HG02610 (cell line): ENCODE measurements around the gene MSLN.

Source experiments
- ATAC-seq: cut with Tn5 transposase; IDR thresholded peaks from one replicate; pipeline ENCODE4 v1.9.1; 2021; ENCODE audit warnings: mild to moderate bottlenecking, moderate library complexity; ENCODE audit not compliant: unreplicated experiment

The MSLN gene

GRCh38 chr16:801584-802363 lies 41.2 kb downstream of the MSLN start:
- ATAC-seq, result no peak

- no peak for ATAC-seq
Observed at GRCh38 chr16:802461-802860, 41.9 kb downstream of the MSLN start.

GRCh38 chr16:802914-803753 lies 42.6 kb downstream of the MSLN start:
- ATAC-seq, result no peak

- no peak for ATAC-seq
Observed at GRCh38 chr16:803754-804080, 43.2 kb downstream of the MSLN start.

- no peak for ATAC-seq
Observed at GRCh38 chr16:804193-805048, 43.9 kb downstream of the MSLN start.

GRCh38 chr16:805474-805873 lies 44.9 kb downstream of the MSLN start:
- no peak for ATAC-seq

GRCh38 chr16:807347-808084 lies 47.0 kb downstream of the MSLN start:
- peak; percentile 83 for ATAC-seq

- ATAC-seq, result no peak
Observed at GRCh38 chr16:808085-808386, 47.5 kb downstream of the MSLN start.

- no peak for ATAC-seq
Observed at GRCh38 chr16:813204-813915, 52.8 kb downstream of the MSLN start.

- ATAC-seq, result no peak
Observed at GRCh38 chr16:813916-814412, 53.4 kb downstream of the MSLN start.

GRCh38 chr16:814974-815373 lies 54.4 kb downstream of the MSLN start:
- no peak for ATAC-seq

GRCh38 chr16:815861-816260 lies 55.3 kb downstream of the MSLN start:
- no peak for ATAC-seq

GRCh38 chr16:817001-817906 lies 56.7 kb downstream of the MSLN start:
- no peak for ATAC-seq

GRCh38 chr16:818132-818531 lies 57.6 kb downstream of the MSLN start:
- no peak for ATAC-seq
